GM18517 (cell line): ENCODE results near the gene GRM5.
"Not testable (repeated sequence)": the region's sequence is repeated elsewhere in the genome, so short reads cannot be mapped to it uniquely, and the experiment has no call there.

Source experiments
- ATAC-seq: cut with Tn5 transposase; IDR thresholded peaks from one replicate; pipeline ENCODE4 v1.9.1; 2021; ENCODE audit warnings: mild to moderate bottlenecking, moderate library complexity; ENCODE audit not compliant: unreplicated experiment

The GRM5 gene

DNA sequence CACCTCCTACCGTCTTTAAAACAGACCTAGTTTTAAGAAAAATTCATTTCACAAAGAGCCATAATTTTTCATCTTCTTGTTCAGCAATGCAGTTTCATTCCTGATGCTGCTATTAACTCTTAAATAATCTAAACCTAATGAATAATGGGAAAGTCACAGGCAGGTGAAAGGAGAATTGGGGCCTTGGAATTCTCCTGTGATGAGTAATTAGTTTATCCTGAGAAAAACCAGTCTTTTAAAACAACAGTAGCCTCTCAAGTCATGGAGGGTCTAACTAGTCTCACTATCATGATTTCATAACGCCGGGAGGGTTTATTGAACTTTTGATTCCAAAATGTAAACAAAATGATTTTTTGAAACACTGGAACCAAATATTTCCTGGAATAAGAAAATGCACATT lies 86.8 kb downstream of the GRM5 start:
- not testable (repeated sequence) for ATAC-seq

DNA sequence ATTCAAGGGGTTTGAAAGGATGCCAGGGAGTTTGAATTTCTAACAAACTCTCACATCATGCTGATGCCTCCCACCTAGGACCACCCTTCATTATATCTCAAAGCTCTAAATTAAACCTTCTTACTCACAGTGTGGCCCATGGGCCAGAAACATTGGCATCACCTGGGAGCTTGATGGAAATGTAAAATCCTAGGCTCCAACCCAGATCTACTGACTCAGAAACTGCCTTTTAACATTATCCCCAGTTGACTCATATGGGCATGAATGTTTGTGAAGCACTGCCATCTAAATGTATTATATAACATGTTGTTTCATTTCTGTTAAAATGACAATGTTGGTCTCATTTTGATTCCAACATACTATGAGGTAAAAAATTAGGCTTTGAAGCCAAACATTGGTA lies 90.3 kb downstream of the GRM5 start:
- ATAC-seq: not testable (repeated sequence)

GRCh38 chr11:88972210-88972609 lies 93.6 kb downstream of the GRM5 start:
- no peak for ATAC-seq

GRCh38 chr11:88961621-88962020 lies 104.2 kb downstream of the GRM5 start:
- ATAC-seq: not testable (repeated sequence)

DNA sequence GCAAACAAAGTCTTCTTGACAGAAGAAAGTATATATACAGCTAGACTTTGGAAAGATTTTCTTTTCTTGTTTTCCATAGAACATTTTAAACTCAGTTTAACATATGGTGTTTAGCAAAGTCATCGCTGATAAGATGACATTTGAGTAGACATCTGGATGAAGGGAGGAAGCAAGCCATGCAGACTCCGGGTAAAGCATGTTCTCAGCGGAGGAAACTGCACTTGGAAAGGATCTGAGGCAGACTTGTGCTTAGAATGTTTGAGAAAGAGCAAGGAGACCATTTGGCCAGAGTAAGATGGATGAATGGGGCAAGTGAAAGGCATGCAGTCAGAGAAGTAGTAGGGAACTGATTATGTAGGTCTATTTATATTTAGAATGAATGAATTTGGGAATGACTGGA lies 105.9 kb downstream of the GRM5 start:
- ATAC-seq: not testable (repeated sequence)

GRCh38 chr11:88950975-88951374 lies 114.8 kb downstream of the GRM5 start:
- ATAC-seq: no peak

- ATAC-seq: not testable (repeated sequence)
Observed at GRCh38 chr11:88948908-88949307, 116.9 kb downstream of the GRM5 start.

GRCh38 chr11:88947843-88948572 lies 117.8 kb downstream of the GRM5 start:
- ATAC-seq: peak; percentile 89

DNA sequence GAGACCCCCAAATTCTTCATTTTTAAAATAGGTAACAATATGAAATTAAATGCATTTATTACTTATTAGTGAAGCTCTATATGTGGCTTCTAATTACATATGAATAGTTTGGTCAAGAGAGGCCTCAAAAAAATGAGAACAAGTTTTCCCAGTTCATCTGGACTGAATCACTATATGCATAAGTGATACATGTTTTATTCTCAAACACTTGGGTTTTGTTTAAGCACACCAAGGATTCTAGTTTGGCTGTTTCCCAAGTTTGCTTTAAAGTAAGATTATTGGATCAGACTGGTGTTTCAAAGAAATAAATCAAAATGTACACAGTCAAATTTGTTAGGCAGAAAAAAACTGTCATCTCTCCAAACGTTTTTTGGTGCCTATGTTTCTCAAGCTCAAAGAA lies 136.1 kb downstream of the GRM5 start:
- ATAC-seq: not testable (repeated sequence)

DNA sequence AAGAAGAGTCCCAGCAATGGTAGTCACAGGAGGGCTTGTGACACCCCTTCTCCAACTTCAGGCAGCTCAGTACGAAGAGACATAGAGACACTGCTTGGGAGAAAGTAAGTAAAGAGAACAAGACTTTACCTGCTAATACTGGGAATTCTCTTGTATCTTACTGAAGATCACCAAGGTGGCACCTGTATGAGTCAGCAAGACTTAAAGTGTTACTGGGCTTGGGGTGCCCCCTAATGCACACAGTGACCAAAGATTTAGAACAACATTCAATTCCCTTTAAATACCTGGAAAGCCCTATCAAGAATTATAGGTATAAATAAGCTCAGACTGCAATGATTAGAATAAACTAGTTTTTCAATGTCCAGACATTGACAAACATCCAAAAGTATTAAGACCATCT lies 148.7 kb downstream of the GRM5 start:
- ATAC-seq: not testable (repeated sequence)

- no peak for ATAC-seq
Observed at GRCh38 chr11:88909500-88909899, 156.3 kb downstream of the GRM5 start.

- ATAC-seq: not testable (repeated sequence)
Observed at GRCh38 chr11:88901436-88901835, 164.3 kb downstream of the GRM5 start.

GRCh38 chr11:88888855-88889254 lies 176.9 kb downstream of the GRM5 start:
- not testable (repeated sequence) for ATAC-seq

DNA sequence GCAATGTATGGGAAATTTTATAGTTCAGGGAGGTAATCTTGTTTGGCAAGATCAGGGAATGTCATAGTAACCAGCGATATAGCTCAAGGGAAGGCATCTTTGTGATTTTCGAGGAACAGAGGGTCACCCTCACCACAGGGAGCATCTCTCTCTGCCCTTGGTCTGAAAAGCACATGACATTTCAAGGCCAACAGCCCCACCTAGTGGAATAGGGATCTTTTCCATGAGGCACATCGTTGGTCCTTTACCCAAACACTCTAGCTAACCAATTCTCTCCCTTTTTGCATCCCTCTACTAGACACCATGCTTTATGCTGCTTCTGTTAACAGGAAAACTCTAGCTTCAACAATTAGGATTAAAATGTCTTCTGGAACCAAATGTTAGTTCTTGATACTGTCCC lies 179.0 kb downstream of the GRM5 start:
- peak; percentile 76 for ATAC-seq

GRCh38 chr11:88882800-88883199 lies 183.0 kb downstream of the GRM5 start:
- not testable (repeated sequence) for ATAC-seq

GRCh38 chr11:88861618-88862017 lies 204.2 kb downstream of the GRM5 start:
- ATAC-seq: no peak

DNA sequence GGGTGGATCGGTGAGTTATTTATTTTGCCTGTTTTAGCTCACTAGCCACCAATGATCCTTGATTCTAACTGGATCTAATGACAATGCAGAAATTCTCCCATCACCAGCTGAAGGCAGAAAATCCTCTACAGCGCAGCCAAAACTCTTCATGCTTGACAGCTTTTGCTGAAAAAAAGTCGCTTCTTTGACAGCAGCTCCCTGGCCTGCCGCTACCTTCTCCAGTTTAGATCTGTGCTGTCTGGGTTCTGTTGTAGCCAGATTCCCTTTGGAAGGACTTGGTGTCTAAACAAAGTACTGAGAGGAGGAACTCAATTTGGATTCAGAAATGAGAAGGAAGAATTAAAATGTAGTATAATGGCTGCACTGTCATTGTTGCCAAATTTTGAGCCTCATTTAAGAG lies 205.4 kb downstream of the GRM5 start:
- ATAC-seq: not testable (repeated sequence)

DNA sequence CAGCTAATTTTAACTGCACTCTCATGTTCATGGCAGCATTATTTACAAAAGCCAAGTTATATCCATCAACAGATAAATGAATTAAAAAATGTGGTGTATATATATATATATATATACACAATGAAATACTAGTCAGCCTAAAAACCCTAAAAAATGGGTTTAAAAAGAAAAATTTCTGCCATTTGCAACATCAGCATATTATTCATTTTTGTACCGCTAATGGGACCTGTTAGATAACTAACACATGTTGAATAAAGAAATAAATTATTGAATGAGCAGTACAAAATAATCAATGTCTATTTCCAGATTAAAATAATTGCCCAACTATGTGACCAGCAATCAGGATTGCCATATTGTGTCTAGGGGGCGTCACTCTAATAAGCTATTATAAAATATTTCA lies 211.8 kb downstream of the GRM5 start:
- not testable (repeated sequence) for ATAC-seq

DNA sequence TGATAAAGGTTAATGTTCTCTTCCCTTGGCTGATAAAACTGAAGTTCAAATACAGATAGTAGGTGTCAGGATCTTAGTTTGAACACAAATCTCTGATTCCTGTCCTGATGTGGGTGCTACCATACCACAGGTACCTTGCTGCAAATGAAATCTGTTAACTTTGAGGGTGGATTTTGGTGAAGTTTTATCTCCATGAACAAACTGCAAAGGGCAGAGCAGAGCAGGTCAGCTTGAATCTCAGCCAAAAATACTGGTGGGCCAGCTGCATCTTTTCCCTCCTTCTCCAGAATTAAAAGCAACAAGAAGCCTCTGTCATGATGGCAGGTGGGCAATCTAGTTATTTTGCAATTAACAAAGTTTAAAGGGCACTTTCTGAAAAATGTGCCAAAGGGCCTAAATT lies 214.2 kb downstream of the GRM5 start:
- not testable (repeated sequence) for ATAC-seq

- ATAC-seq: not testable (repeated sequence)
Observed at GRCh38 chr11:88849773-88850172, 216.0 kb downstream of the GRM5 start.

- no peak for ATAC-seq
Observed at GRCh38 chr11:88849368-88849767, 216.4 kb downstream of the GRM5 start.

DNA sequence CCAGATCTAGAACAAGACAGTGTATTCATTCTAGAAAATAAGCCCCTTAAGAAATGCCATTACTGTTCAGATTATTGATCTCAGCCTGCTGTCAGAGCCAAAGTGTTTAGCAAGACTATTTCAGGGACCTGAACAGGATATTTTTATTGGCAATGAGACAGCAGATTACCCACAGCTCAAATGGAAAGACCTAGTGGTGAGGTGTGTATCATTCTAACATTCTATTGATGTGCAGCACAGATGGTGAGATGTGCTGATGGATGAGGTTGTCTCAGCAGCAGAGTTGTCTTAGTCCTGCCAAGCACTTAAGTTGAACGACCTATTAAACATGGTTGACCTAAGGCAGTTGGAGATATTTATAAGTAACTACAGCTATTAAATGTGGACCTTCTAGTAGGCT lies 219.5 kb downstream of the GRM5 start:
- ATAC-seq: not testable (repeated sequence)

GRCh38 chr11:88844941-88845340 lies 220.8 kb downstream of the GRM5 start:
- ATAC-seq: not testable (repeated sequence)
